HepG2 (cell line): ENCODE measurements around the gene MSANTD1. TPM values are rescaled to one million over a fixed set of nuclear protein-coding genes. Genes with fewer than 3 reads are reported as not detected.

ENCODE experiments used
- ATAC-seq: fragments of 200-7000 bp; cut with Tn5 transposase; 3 replicates; pipeline ENCODE4 v1.9.1; 2020; ENCODE audit warnings: mild to moderate bottlenecking, moderate library complexity
- BruUV-seq: library from RNA; stranded (reverse); fragments of 400-500 nt; replicated peaks from 2 replicates; lab custom pipeline; 2021; lab: Mats Ljungman, UMichigan
- CTCF ChIA-PET: fragments of 300-600 bp; formaldehyde crosslinking; extraction: SDS; loops from one replicate; lab custom pipeline; 2021; ENCODE audit warnings: low total read pairs, inconsistent platforms, low intra/inter-chr PET ratio; lab: Yijun Ruan, JAX
- POLR2A ChIA-PET: fragments of 350-600 bp; sonication (Branson Sonifier 250); formaldehyde crosslinking; loops from one replicate; lab custom pipeline; 2020; ENCODE audit warnings: antibody characterized with exemption, inconsistent platforms; lab: Yijun Ruan, JAX
- DNase-seq: peaks from one replicate; pipeline ENCODE4 v3.0.0-alpha.2; 2015; ENCODE audit warnings: low spot score
- FAIRE-seq: peaks from 3 replicates; lab custom pipeline; 2011; peaks lifted over from hg19 to GRCh38; lab: Jason Lieb, UNC
- H2AFZ ChIP-seq: one replicate; pipeline ENCODE4 v1.6.1; 2011; ENCODE audit warnings: low read length, inconsistent platforms
- H3K27ac ChIP-seq: fragments of 300-600 bp; 3 replicates; pipeline ENCODE4 v1.8.0; 2011; ENCODE audit warnings: mixed run types, mild to moderate bottlenecking, mixed read lengths, low read length, inconsistent platforms; ENCODE audit not compliant: insufficient read depth; ENCODE audit errors: extremely low read length
- H3K27me3 ChIP-seq, 2 experiments: fragments of 200-600 bp in 1 of 2; 2 replicates in 1 of 2; 3 replicates in 1 of 2; pipeline versions ENCODE4 v1.6.0 to v1.8.0; 2011; ENCODE audit warnings: low read length in 2 of 2, mild to moderate bottlenecking in 2 of 2, moderate library complexity in 2 of 2, inconsistent platforms in 1 of 2; ENCODE audit not compliant: insufficient read depth in 2 of 2, control insufficient read depth in 1 of 2
- H3K36me3 ChIP-seq, 2 experiments: fragments of 200-600 bp in 1 of 2; replicated peaks in 1 of 2; 2 replicates in 1 of 2; 3 replicates in 1 of 2; pipeline versions ENCODE4 v1.5.1 to v1.8.0; 2011; ENCODE audit warnings: low read length in 2 of 2, inconsistent platforms in 1 of 2; ENCODE audit not compliant: insufficient read depth in 2 of 2, control insufficient read depth in 1 of 2
- H3K4me1 ChIP-seq: 2 replicates; pipeline ENCODE4 v1.5.1; 2012; ENCODE audit warnings: low read length, inconsistent platforms; ENCODE audit not compliant: insufficient read depth
- H3K4me2 ChIP-seq: 2 replicates; pipeline ENCODE4 v1.6.0; 2011; ENCODE audit warnings: low read depth, low read length, inconsistent platforms
- H3K4me3 ChIP-seq, 3 experiments: fragments of 200-600 bp in 1 of 3; sonication (generic), shearing (Covaris generic) in 1 of 3; replicated peaks in 1 of 3; 2 replicates each; pipeline ENCODE4 v1.5.1; 2011 to 2016; ENCODE audit warnings: low read length in 3 of 3, inconsistent platforms in 2 of 3, low read depth in 2 of 3, mild to moderate bottlenecking in 2 of 3, control low read depth in 1 of 3, mixed read lengths in 1 of 3; ENCODE audit not compliant: insufficient read depth in 1 of 3
- H3K79me2 ChIP-seq: one replicate; pipeline ENCODE4 v1.6.1; 2011; ENCODE audit warnings: low read length, inconsistent platforms; ENCODE audit not compliant: insufficient read depth
- H3K9ac ChIP-seq: 2 replicates; pipeline ENCODE4 v1.6.0; 2011; ENCODE audit warnings: mild to moderate bottlenecking, low read depth, low read length, inconsistent platforms; ENCODE audit not compliant: insufficient read depth
- H3K9me3 ChIP-seq: 2 replicates; pipeline ENCODE4 v1.5.1; 2012; ENCODE audit warnings: mild to moderate bottlenecking, low read length
- H4K20me1 ChIP-seq: 2 replicates; pipeline ENCODE4 v1.6.0; 2011; ENCODE audit warnings: inconsistent platforms, mild to moderate bottlenecking, low read length, moderate library complexity; ENCODE audit not compliant: insufficient read depth
- ZBTB21 ChIP-seq: sonication (generic); formaldehyde crosslinking; IDR thresholded peaks from 2 replicates; pipeline ENCODE4 v1.4.0; 2020; ENCODE audit warnings: missing genetic modification reagents
- WGBS: methylation state at CpG from one replicate; pipeline ENCODE4 v1.1.6; 2017; ENCODE audit warnings: low lambda C conversion rate; 5-methylcytosine and 5-hydroxymethylcytosine counted together
- in situ Hi-C: cut with HindIII; loops from 2 replicates; pipeline ENCODE4 v1.10.0; 2017; ENCODE audit warnings: low pct_unique_long_range_greater_than_20kb; ENCODE audit not compliant: extremely low pct_ligation_motif_present
- intact Hi-C: fragments of 100-400 bp; cut with micrococcal nuclease; formaldehyde crosslinking; loops from one replicate; pipeline ENCODE4 v1.10.0; 2022; ENCODE audit not compliant: unreplicated experiment
- polyA plus RNA-seq, 8 experiments: library from polyadenylated mRNA; depleted of rRNA in 3 of 8; stranded (reverse) in 7 of 8; unstranded in 1 of 8; fragments of >200 nt; fragmentation: Illumina TruSeq in 4 of 8; extraction: Trizol in 4 of 8; gene quantifications; 2 replicates each; pipeline versions ENCODE4 v1.2.1 to v1.2.3, GENCODE V29; 2011 to 2016; ENCODE audit warnings: low read depth in 4 of 8, missing spikeins in 1 of 8, mixed read lengths in 1 of 8; ENCODE audit not compliant: insufficient read depth in 1 of 8
- total RNA-seq, 5 experiments: library from RNA; depleted of rRNA; stranded (reverse); fragments of >200 nt; fragmentation: Illumina TruSeq; extraction: Trizol; gene quantifications; 2 replicates each; pipeline ENCODE4 v1.2.3, GENCODE V29; 2016; ENCODE audit warnings: low read depth in 1 of 5
- TF ChIP-seq, protein P1 (sequence below): sonication (generic); formaldehyde crosslinking; IDR thresholded peaks from 2 replicates; pipeline ENCODE4; 2020; ENCODE audit warnings: missing genetic modification reagents, mild to moderate bottlenecking, borderline replicate concordance

Gene MSANTD1
- total and polyA plus RNA-seq, 2 of the 13 experiments (the other 11 are each of a cell fraction or from before 2014, with no cell fraction given), result 0.22 to 0.40 TPM

DNA sequence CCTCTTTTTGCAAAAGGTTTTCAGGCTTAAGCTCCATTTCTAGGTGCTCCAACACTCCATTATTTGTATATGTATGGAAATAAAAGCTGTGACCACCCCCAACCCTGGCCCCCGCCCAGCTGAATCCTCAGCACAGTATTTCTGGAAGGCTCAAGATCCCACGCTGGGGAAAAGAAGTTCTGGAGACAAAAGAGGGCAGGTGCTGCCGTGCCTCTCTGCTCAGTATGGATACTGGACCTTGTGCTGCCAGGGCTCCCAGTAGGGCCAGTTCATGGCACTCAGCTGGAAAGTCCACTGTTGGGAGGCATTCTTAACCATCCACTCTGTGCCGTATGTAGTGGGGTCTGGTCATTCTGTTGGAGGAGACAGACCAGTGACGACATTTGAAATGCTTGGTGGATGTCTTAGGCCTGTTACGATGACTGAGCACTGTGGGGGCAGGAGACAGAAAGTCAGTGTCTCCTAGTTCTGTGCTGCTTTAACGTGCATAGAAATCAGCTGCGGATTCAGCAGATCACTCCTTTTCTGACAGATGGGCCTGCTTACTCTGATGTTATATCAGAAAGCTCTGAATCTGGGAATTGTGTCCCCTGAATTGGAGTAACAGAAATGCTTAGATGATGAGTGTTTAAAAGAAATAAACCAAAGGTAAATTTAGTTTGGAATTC is 48.4 kb upstream of the MSANTD1 start:
- BruUV-seq, result no TSS peak
- H3K27ac ChIP-seq, result peak overlapping the region; percentile 34
- 97% methylated on average over 7 of the region's 8 CpGs for WGBS
- no peak for FAIRE-seq
- TF ChIP-seq ZBTB21 (CRISPR knock-in tag), result no peak
- TF ChIP-seq, protein P1, sequence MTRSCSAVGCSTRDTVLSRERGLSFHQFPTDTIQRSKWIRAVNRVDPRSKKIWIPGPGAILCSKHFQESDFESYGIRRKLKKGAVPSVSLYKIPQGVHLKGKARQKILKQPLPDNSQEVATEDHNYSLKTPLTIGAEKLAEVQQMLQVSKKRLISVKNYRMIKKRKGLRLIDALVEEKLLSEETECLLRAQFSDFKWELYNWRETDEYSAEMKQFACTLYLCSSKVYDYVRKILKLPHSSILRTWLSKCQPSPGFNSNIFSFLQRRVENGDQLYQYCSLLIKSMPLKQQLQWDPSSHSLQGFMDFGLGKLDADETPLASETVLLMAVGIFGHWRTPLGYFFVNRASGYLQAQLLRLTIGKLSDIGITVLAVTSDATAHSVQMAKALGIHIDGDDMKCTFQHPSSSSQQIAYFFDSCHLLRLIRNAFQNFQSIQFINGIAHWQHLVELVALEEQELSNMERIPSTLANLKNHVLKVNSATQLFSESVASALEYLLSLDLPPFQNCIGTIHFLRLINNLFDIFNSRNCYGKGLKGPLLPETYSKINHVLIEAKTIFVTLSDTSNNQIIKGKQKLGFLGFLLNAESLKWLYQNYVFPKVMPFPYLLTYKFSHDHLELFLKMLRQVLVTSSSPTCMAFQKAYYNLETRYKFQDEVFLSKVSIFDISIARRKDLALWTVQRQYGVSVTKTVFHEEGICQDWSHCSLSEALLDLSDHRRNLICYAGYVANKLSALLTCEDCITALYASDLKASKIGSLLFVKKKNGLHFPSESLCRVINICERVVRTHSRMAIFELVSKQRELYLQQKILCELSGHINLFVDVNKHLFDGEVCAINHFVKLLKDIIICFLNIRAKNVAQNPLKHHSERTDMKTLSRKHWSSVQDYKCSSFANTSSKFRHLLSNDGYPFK (CRISPR knock-in tag), result peak; percentile 49; the same call in 1 of the 2 replicates
- DNase-seq, result no peak
- no peak overlapping the region for H3K4me3 ChIP-seq
- no peaks in the 10 kb centered on the region for H3K79me2 ChIP-seq
- H3K4me2 ChIP-seq, result no peak overlapping the region
- H4K20me1 ChIP-seq, result no peaks in the 10 kb centered on the region
- H3K9me3 ChIP-seq, result no peaks in the 10 kb centered on the region
- ChIA-PET POLR2A (no interaction called here), CTCF (no interaction called here)
- H3K36me3 ChIP-seq, result peaks cover 17 to 46% of the 10 kb centered on the region in 2 experiments; a peak in 4 of 5 replicates
- no peak for ATAC-seq
- intact Hi-C loops (loop anchor here (10.0 kb wide), 1 partner anchor 64 kb away; no protein-coding TSS in a partner anchor), in situ Hi-C loops (no loop called here)
- no peak overlapping the region for H2AFZ ChIP-seq
- no peak overlapping the region for H3K9ac ChIP-seq
- no peaks in the 10 kb centered on the region for H3K27me3 ChIP-seq
- H3K4me1 ChIP-seq, result peaks cover 53% of the 10 kb centered on the region
